Lower leg skin (tissue), 4 donors: ENCODE measurements around the gene LIMK1. TPM values are rescaled to one million over a fixed set of nuclear protein-coding genes. Genes with fewer than 3 reads are reported as not detected.

ENCODE experiments used
- DNase-seq, 2 donors: peaks; one replicate each; pipeline ENCODE4 v3.0.0-alpha.2; 2019; ENCODE audit warnings: low spot score in 2 of 2
- H3K4me3 ChIP-seq: fragments of 200-600 bp; sonication (generic); 2 replicates; pipeline ENCODE4 v1.5.1; 2017; ENCODE audit warnings: mild to moderate bottlenecking, low read depth; ENCODE audit not compliant: poor library complexity, severe bottlenecking
- POLR2A ChIP-seq, 2 donors: fragments of 450-650 bp; IDR thresholded peaks; one replicate each; pipeline ENCODE4 v1.6.1; 2016 to 2017; ENCODE audit warnings: antibody characterized with exemption in 2 of 2, mild to moderate bottlenecking in 1 of 2, moderate library complexity in 1 of 2
- WGBS, 2 donors: methylation state at CpG; one replicate each; pipeline ENCODE4 v1.1.5; 2018; 5-methylcytosine and 5-hydroxymethylcytosine counted together
- intact Hi-C: fragments of 100-400 bp; cut with DNase I; formaldehyde crosslinking; loops from one replicate; pipeline ENCODE4 v1.15.0; 2023; ENCODE audit warnings: low total_unique reads
- total RNA-seq, 4 donors: library from RNA; depleted of rRNA; stranded (reverse); fragments of >200 nt; gene quantifications; one replicate each; pipeline ENCODE4 v1.1.0, GENCODE V29; 2016
- TF ChIP-seq, protein P1 (sequence below), 3 donors: fragments of 450-650 bp; IDR thresholded peaks; one replicate each; pipeline ENCODE4 v1.5.1; 2016; ENCODE audit warnings: antibody characterized with exemption in 3 of 3, mild to moderate bottlenecking in 3 of 3, moderate library complexity in 2 of 3

LIMK1 gene
- total RNA-seq, 4 donors from 2014 or later, result 7.7 to 19.5 (median 14.6) TPM

DNA sequence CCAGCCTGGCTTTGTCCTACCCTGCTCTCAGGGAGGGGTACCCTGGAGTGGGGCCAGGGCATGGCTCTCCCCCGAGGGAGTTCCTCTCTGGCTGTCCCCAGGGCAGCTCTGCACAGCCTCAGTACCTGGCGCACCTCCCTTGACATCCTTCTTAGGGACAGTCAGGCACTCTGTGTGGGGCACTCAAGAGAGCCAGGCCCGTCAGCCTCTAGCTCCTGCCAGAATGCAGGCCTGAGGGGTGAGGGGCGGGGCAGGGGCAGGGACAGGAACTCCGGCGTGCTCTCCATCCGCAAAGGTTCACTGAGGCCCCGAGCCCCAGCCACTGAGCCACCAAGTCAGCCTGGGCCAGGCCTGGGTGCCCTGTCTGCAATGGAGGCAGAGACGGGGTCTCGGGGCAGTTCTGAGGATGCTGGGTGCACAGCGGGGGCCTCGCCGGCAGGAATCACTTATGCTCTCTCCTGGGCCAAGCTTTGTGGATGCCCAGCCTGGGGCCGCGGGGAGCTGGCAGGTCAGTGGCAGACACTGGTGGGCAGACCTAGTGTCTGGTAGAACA, 10.1 kb downstream of the LIMK1 start:
- 29 to 49% methylated on average over 8 to 15 of the region's 15 CpGs for WGBS, 2 donors
- TF ChIP-seq POLR2A (IDR thresholded peaks at IDR 0.05), result no peak
- TF ChIP-seq, protein P1, sequence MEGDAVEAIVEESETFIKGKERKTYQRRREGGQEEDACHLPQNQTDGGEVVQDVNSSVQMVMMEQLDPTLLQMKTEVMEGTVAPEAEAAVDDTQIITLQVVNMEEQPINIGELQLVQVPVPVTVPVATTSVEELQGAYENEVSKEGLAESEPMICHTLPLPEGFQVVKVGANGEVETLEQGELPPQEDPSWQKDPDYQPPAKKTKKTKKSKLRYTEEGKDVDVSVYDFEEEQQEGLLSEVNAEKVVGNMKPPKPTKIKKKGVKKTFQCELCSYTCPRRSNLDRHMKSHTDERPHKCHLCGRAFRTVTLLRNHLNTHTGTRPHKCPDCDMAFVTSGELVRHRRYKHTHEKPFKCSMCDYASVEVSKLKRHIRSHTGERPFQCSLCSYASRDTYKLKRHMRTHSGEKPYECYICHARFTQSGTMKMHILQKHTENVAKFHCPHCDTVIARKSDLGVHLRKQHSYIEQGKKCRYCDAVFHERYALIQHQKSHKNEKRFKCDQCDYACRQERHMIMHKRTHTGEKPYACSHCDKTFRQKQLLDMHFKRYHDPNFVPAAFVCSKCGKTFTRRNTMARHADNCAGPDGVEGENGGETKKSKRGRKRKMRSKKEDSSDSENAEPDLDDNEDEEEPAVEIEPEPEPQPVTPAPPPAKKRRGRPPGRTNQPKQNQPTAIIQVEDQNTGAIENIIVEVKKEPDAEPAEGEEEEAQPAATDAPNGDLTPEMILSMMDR (IDR thresholded peaks at IDR 0.05), result no peak
- H3K4me3 ChIP-seq, result no peak overlapping the region
- DNase-seq, result no peak
- intact Hi-C loops, result no loop called here

GRCh38 chr7:74094224-74095101, 10.9 kb downstream of the LIMK1 start:
- intact Hi-C loops, result no loop called here
- no peak for TF ChIP-seq POLR2A (IDR thresholded peaks at IDR 0.05)
- TF ChIP-seq, protein P1 (IDR thresholded peaks at IDR 0.05), result no peak
- H3K4me3 ChIP-seq, result no peak overlapping the region
- WGBS, 2 donors, result 34 to 41% methylated on average over 25 to 32 of the region's 32 CpGs
- DNase-seq, result peak; percentile 84 to 97

DNA sequence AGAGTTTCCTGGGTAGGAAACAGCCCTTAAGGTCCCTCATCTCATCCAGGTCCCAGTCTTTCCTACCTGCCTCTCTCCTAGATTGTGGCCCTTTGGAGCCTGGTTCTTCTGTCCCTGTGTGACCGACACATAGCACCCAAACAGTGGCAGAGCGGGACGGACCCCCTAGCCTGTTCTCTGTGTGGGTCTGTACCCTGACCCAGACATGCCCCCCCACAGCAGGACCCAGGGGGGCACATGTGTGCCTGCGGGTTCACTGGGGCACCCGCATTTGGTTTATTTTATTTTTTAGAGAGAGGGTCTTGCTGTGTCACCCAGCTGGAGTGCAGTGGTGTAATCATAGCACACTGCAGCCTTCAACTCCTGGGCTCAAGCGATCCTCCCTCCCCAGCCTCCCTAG, 11.5 kb downstream of the LIMK1 start:
- DNase-seq, result no peak
- no peak overlapping the region for H3K4me3 ChIP-seq
- no peak for TF ChIP-seq POLR2A (IDR thresholded peaks at IDR 0.05)
- WGBS, 2 donors, result 89 to 93% methylated on average over 6 of the region's 6 CpGs
- intact Hi-C loops, result no loop called here

- DNase-seq, result peak; percentile 79 to 94
- TF ChIP-seq, protein P1 (IDR thresholded peaks at IDR 0.05), result no peak
- WGBS, 2 donors, result 40 to 49% methylated on average over 11 of the region's 11 CpGs
- no peak overlapping the region for H3K4me3 ChIP-seq
- intact Hi-C loops, result no loop called here
These were observed 14.5 kb downstream of the LIMK1 start for GRCh38 chr7:74097937-74098614.

DNA sequence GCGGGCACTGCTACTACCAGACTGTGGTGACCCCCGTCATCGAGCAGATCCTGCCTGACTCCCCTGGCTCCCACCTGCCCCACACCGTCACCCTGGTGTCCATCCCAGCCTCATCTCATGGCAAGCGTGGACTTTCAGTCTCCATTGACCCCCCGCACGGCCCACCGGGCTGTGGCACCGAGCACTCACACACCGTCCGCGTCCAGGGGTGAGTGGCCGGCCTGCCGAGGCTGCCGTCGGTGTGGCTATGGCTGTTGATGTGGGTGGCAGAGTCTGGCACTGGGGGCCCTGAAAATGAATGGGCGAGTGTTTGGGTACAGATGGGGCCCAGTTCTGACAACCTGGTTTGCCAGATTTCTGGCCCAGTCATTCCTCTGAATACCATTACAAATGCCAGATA, 15.4 kb downstream of the LIMK1 start:
- no peak for DNase-seq
- 99% methylated on average over 16 to 17 of the region's 17 CpGs for WGBS, 2 donors
- intact Hi-C loops, result no loop called here

More for the DNA sequence above, 15.4 kb downstream of the LIMK1 start:
- no peak overlapping the region for H3K4me3 ChIP-seq
- TF ChIP-seq POLR2A (IDR thresholded peaks at IDR 0.05), result no peak
- TF ChIP-seq, protein P1 (IDR thresholded peaks at IDR 0.05), result no peak
